ENCODE measurements around the gene HEG1.

Gene HEG1

GRCh38 chr3:125019271-125019670 lies 36.5 kb downstream of the HEG1 start:
- no peaks in the 10 kb centered on the region for H4K20me1 ChIP-seq (ENCODE audit: insufficient read depth)
- H3K27me3 ChIP-seq (ENCODE audit: insufficient read depth, low read depth): no peaks in the 10 kb centered on the region
- H3K4me2 ChIP-seq: no peak overlapping the region
- no peak overlapping the region for H3K27ac ChIP-seq
- H3K4me3 ChIP-seq (IDR thresholded peaks at IDR 0.05; ENCODE audit: insufficient read depth, low read depth, low read length): no peak overlapping the region
- H2AFZ ChIP-seq (ENCODE audit: low read depth): no peak overlapping the region
- H3K9ac ChIP-seq: no peak overlapping the region
- H3K4me1 ChIP-seq (ENCODE audit: low read depth, poor library complexity, severe bottlenecking): peaks cover 17% of the 10 kb centered on the region
- H3K36me3 ChIP-seq (ENCODE audit: insufficient read depth): no peaks in the 10 kb centered on the region
- H3K79me2 ChIP-seq (ENCODE audit: insufficient read depth, low read depth): no peaks in the 10 kb centered on the region
- TF ChIP-seq CTCF (conservative IDR thresholded peaks at IDR 0.05; ENCODE audit: low read depth, low read length): no peak

- Histone ChIP-seq H2AFZ (ENCODE audit: low read depth) (no peak overlapping the region), H4K20me1 (ENCODE audit: insufficient read depth) (no peaks in the 10 kb centered on the region), H3K36me3 (ENCODE audit: insufficient read depth) (no peaks in the 10 kb centered on the region), H3K9ac (no peak overlapping the region), H3K4me1 (ENCODE audit: low read depth, poor library complexity, severe bottlenecking) (no peaks in the 10 kb centered on the region), H3K27me3 (ENCODE audit: insufficient read depth, low read depth) (no peaks in the 10 kb centered on the region), H3K4me3 (IDR thresholded peaks at IDR 0.05; ENCODE audit: insufficient read depth, low read depth, low read length) (no peak overlapping the region), H3K79me2 (ENCODE audit: insufficient read depth, low read depth) (no peaks in the 10 kb centered on the region), H3K4me2 (no peak overlapping the region), H3K27ac (no peak overlapping the region)
- TF ChIP-seq CTCF (conservative IDR thresholded peaks at IDR 0.05; ENCODE audit: low read depth, low read length): no peak
These were observed 38.4 kb downstream of the HEG1 start for GRCh38 chr3:125017406-125017805.

GRCh38 chr3:125014570-125015179 lies 41.1 kb downstream of the HEG1 start:
- Histone ChIP-seq H3K4me1 (ENCODE audit: low read depth, poor library complexity, severe bottlenecking) (no peaks in the 10 kb centered on the region), H3K27ac (no peak overlapping the region), H3K4me2 (no peak overlapping the region), H4K20me1 (ENCODE audit: insufficient read depth) (no peaks in the 10 kb centered on the region), H3K79me2 (ENCODE audit: insufficient read depth, low read depth) (no peaks in the 10 kb centered on the region), H3K9ac (no peak overlapping the region), H2AFZ (ENCODE audit: low read depth) (no peak overlapping the region), H3K27me3 (ENCODE audit: insufficient read depth, low read depth) (no peaks in the 10 kb centered on the region), H3K36me3 (ENCODE audit: insufficient read depth) (no peaks in the 10 kb centered on the region), H3K4me3 (IDR thresholded peaks at IDR 0.05; ENCODE audit: insufficient read depth, low read depth, low read length) (no peak overlapping the region)
- no peak for TF ChIP-seq CTCF (conservative IDR thresholded peaks at IDR 0.05; ENCODE audit: low read depth, low read length)

GRCh38 chr3:125013095-125013494 lies 42.7 kb downstream of the HEG1 start:
- TF ChIP-seq CTCF (conservative IDR thresholded peaks at IDR 0.05; ENCODE audit: low read depth, low read length): no peak
- H3K79me2 ChIP-seq (ENCODE audit: insufficient read depth, low read depth): no peaks in the 10 kb centered on the region
- no peak overlapping the region for H3K4me3 ChIP-seq (IDR thresholded peaks at IDR 0.05; ENCODE audit: insufficient read depth, low read depth, low read length)
- H3K27me3 ChIP-seq (ENCODE audit: insufficient read depth, low read depth): no peaks in the 10 kb centered on the region
- no peak overlapping the region for H3K9ac ChIP-seq
- no peak overlapping the region for H3K4me2 ChIP-seq
- no peaks in the 10 kb centered on the region for H3K36me3 ChIP-seq (ENCODE audit: insufficient read depth)
- no peak overlapping the region for H2AFZ ChIP-seq (ENCODE audit: low read depth)
- H3K4me1 ChIP-seq (ENCODE audit: low read depth, poor library complexity, severe bottlenecking): no peaks in the 10 kb centered on the region
- H3K27ac ChIP-seq: no peak overlapping the region
- H4K20me1 ChIP-seq (ENCODE audit: insufficient read depth): no peaks in the 10 kb centered on the region

All from KMS-11 (cell line).